Sigmoid colon (tissue), 7 donors: ENCODE results near the gene GNGT2. TPM values are rescaled to one million over a fixed set of nuclear protein-coding genes. Genes with fewer than 3 reads are reported as not detected.

Experiments
- DNase-seq: peaks from one replicate; pipeline ENCODE4 v3.0.0-alpha.2; 2019
- H3K27ac ChIP-seq, 4 donors: fragments of 200-600 bp; sonication (generic); one replicate each; pipeline ENCODE4 v1.5.1; 2016 to 2019; ENCODE audit warnings: mild to moderate bottlenecking in 1 of 4
- H3K27me3 ChIP-seq, 3 donors: fragments of 200-600 bp; sonication (generic); one replicate each; pipeline ENCODE4 v1.5.1; 2019; ENCODE audit warnings: mild to moderate bottlenecking in 1 of 3
- H3K36me3 ChIP-seq, 4 donors: fragments of 200-600 bp; sonication (generic); one replicate each; pipeline ENCODE4 v1.5.1; 2016 to 2019
- H3K4me1 ChIP-seq, 4 donors: fragments of 200-600 bp; sonication (generic); one replicate each; pipeline ENCODE4 v1.5.1; 2017 to 2019
- H3K4me3 ChIP-seq, 4 donors: fragments of 200-600 bp; sonication (generic); one replicate each; pipeline ENCODE4 v1.5.1; 2017 to 2019; ENCODE audit warnings: mild to moderate bottlenecking in 2 of 4, moderate library complexity in 1 of 4
- H3K9me3 ChIP-seq, 4 donors: fragments of 200-600 bp in 3 of 4; sonication (generic) in 3 of 4; one replicate each; pipeline versions ENCODE4 v1.5.1 to v1.6.1; 2013 to 2019
- EP300 ChIP-seq, 4 donors: sonication (generic); formaldehyde crosslinking; IDR thresholded peaks; one replicate each; pipeline ENCODE4 v1.6.1; 2017; ENCODE audit warnings: antibody characterized with exemption in 4 of 4
- POLR2A ChIP-seq, 2 donors: fragments of 450-650 bp; IDR thresholded peaks; one replicate each; pipeline ENCODE4 v1.6.1; 2016; ENCODE audit warnings: antibody characterized with exemption in 2 of 2, mild to moderate bottlenecking in 2 of 2, moderate library complexity in 2 of 2
- POLR2AphosphoS5 ChIP-seq, 4 donors: sonication (generic); formaldehyde crosslinking; IDR thresholded peaks; one replicate each; pipeline ENCODE4 v1.6.1; 2017; ENCODE audit warnings: antibody characterized with exemption in 4 of 4
- WGBS, 2 donors: extraction: QIAGEN DNeasy Blood & Tissue Kit; methylation state at CpG; one replicate each; pipeline ENCODE4 v1.1.7; 2013; 5-methylcytosine and 5-hydroxymethylcytosine counted together
- intact Hi-C: fragments of 100-400 bp; cut with DNase I; formaldehyde crosslinking; loops from one replicate; pipeline ENCODE4 v1.15.1; 2023
- polyA plus RNA-seq, 3 donors: library from polyadenylated mRNA; stranded (reverse); fragments of 200-250 nt; gene quantifications; one replicate each; pipeline ENCODE4 v1.2.3, GENCODE V29; 2013
- total RNA-seq, 4 donors: library from RNA; depleted of rRNA; stranded (reverse); fragments of >200 nt; gene quantifications; one replicate each; pipeline ENCODE4 v1.1.0, GENCODE V29; 2016
- TF ChIP-seq, protein P1 (sequence below), 4 experiments: fragments of 450-650 bp in 3 of 4; fragments of 200-600 bp in 1 of 4; IDR thresholded peaks; one replicate each; pipeline ENCODE4 v1.5.1; 2016 to 2019; ENCODE audit warnings: antibody characterized with exemption in 4 of 4, mild to moderate bottlenecking in 3 of 4, moderate library complexity in 2 of 4
- donor health status: healthy with polysubstance abuse.
- donor health status: Bipolar disorder and iron deficiency.
- donor health status: healthy.

Gene GNGT2
- 1 to 10 TPM; 1.6 to 4.2 (median 3.5) TPM for total RNA-seq
- polyA plus RNA-seq, result 10 to 100 TPM in 1 of 3 donors, 1 to 10 TPM in 2; 6.6 to 11.0 (median 7.4) TPM

DNA sequence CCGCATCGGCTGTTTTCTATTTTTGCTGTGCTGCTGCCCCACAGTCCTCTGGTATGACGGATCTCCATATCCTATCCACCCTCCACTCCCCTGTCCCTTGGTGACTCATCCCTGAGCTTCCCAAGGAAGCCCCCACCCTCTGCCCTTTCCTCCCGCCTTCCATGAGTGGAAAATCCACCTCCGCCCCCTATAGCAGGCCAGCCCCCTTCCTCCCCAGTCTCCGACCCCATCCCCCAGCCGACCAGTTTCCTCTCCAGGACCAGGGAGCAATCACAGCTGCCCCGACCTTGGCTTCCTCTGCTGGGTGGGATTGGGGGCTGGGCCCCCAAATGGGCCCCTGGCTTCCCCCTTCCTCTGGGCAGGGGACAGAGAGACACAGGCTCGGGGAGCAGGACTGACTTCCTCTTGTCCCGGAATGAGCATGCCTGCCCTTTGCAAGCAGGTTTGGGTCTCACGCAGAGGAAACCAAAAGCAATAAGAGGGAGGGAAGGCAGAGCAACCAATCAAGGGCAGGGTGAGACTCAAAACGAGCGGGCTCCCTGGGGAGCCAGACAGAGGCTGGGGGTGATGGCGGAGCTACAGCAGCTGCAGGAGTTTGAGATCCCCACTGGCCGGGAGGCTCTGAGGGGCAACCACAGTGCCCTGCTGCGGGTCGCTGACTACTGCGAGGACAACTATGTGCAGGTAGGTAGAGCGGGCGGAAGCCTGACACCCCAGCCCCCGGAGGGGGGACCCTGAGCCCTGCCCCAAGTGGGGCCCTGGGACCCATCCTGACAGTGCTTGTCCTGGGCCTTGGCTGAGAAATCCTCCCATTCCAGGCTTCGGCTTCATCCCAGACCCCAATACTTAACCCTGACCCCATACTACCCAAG is at the start of gene GNGT2, which contains the start of gene ABI3:
TSS of gene GNGT2 (minus strand) at position 417 of the 872 bp plus-strand sequence. CDS start 3,152 bp downstream, outside the sequence.
TSS of gene ABI3 (plus strand) at position 550 of the 872 bp plus-strand sequence. CDS start at position 568, 18 bp downstream.
- peak within 1 kb of the TSS; percentile 39 to 61 (median 57) for H3K27ac ChIP-seq
- TF ChIP-seq, protein P1, sequence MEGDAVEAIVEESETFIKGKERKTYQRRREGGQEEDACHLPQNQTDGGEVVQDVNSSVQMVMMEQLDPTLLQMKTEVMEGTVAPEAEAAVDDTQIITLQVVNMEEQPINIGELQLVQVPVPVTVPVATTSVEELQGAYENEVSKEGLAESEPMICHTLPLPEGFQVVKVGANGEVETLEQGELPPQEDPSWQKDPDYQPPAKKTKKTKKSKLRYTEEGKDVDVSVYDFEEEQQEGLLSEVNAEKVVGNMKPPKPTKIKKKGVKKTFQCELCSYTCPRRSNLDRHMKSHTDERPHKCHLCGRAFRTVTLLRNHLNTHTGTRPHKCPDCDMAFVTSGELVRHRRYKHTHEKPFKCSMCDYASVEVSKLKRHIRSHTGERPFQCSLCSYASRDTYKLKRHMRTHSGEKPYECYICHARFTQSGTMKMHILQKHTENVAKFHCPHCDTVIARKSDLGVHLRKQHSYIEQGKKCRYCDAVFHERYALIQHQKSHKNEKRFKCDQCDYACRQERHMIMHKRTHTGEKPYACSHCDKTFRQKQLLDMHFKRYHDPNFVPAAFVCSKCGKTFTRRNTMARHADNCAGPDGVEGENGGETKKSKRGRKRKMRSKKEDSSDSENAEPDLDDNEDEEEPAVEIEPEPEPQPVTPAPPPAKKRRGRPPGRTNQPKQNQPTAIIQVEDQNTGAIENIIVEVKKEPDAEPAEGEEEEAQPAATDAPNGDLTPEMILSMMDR (IDR thresholded peaks at IDR 0.05), result no peak
- peak in 3 of 4 donors; percentile 31 to 37 (median 34) for TF ChIP-seq POLR2AphosphoS5 (IDR thresholded peaks at IDR 0.05)
- WGBS, 2 donors, result 25 to 58% methylated on average over 22 of the region's 22 CpGs
- peak within 1 kb of the TSS in 3 of 4 donors; percentile 31 to 35 (median 31) for H3K4me3 ChIP-seq
- intact Hi-C loops, result no loop called here
- H3K36me3 ChIP-seq, result no peaks in the 10 kb centered on the region
- no peak for DNase-seq
- H3K9me3 ChIP-seq, result no peaks in the 10 kb centered on the region
- H3K4me1 ChIP-seq, result no peaks in the 10 kb centered on the region
- H3K27me3 ChIP-seq, result peaks cover 0 to 22% (median 0%) of the 10 kb centered on the region in 3 donors

DNA sequence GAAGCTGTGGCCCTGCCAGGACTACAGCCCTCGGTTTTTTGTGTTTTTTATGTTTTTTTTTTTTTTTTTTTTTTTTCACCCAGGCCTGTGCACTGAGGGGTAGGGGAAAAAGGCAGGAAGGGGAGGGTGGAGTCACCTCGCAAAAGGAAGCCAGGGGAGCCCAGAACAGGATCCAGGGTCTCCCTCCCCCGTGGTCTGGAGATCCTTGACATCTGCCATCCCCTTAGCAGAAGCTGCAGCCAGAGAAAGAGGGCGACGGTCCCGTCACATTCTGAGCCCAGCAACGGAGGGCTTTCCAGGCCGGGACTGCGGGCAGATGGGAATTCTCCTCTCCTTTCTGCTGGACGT is 49.3 kb upstream of the GNGT2 start:
- no peak for TF ChIP-seq POLR2A (IDR thresholded peaks at IDR 0.05)
- H3K4me3 ChIP-seq, result peak overlapping the region; percentile 36 to 78 (median 56)
- peaks cover 0 to 15% (median 3%) of the 10 kb centered on the region in 4 donors for H3K4me1 ChIP-seq
- no peaks in the 10 kb centered on the region for H3K9me3 ChIP-seq
- no peak for DNase-seq
- intact Hi-C loops, result no loop called here
- peak overlapping the region; percentile 44 to 76 (median 64) for H3K27ac ChIP-seq
- H3K36me3 ChIP-seq, result no peaks in the 10 kb centered on the region
- no peaks in the 10 kb centered on the region for H3K27me3 ChIP-seq
- 13 to 14% methylated on average over 10 of the region's 10 CpGs for WGBS, 2 donors

DNA sequence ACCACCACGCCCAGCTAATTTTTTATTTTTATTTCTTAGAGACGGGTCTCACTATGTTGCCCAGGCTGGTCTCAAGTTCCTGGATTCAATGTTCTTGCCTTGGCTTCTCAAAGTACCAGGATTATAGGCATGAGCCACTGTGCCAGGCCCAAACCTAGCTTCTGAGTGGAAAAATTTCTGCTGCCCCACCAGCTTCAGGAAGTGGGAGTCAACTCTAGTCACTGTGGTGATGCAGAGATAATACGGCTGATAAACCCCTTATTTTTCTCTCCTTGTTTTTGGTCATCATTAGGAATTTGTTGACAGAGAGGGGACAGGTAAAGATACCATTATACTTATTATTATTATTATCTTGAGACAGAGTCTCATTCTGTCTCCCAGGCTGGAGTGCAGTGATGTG is 48.0 kb upstream of the GNGT2 start:
- no peak overlapping the region for H3K4me3 ChIP-seq
- DNase-seq, result no peak
- no peaks in the 10 kb centered on the region for H3K36me3 ChIP-seq
- TF ChIP-seq, protein P1 (IDR thresholded peaks at IDR 0.05), result no peak
- no peak for TF ChIP-seq EP300 (IDR thresholded peaks at IDR 0.05)
- no peak for TF ChIP-seq POLR2A (IDR thresholded peaks at IDR 0.05)
- intact Hi-C loops, result no loop called here
- H3K27me3 ChIP-seq, result no peaks in the 10 kb centered on the region
- H3K9me3 ChIP-seq, result no peaks in the 10 kb centered on the region
- H3K4me1 ChIP-seq, result peaks cover 0 to 15% (median 3%) of the 10 kb centered on the region in 4 donors
- H3K27ac ChIP-seq, result no peak overlapping the region
- WGBS, 2 donors, result 87 to 88% methylated on average over 3 of the region's 3 CpGs

DNA sequence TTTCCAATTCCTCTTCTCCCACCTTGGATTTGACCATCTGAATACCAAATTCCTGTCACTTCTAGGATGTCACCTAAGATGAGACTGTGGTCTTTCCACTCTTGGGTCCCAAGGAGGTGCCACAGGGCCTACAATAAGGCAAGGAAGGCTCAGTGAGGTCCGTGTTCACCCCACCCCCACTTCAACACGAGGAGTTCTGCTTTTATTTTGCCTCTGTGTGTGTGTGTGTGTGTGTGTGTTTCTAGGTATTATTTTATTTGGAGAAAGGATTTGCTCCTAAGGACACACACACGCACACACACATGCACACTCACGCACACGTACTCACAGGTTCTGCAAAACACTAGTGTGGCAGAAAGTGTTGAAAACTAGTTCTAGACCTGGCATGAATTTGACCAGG is 44.8 kb upstream of the GNGT2 start:
- intact Hi-C loops, result no loop called here
- no peak overlapping the region for H3K4me3 ChIP-seq
- no peak overlapping the region for H3K27ac ChIP-seq
- TF ChIP-seq POLR2A (IDR thresholded peaks at IDR 0.05) (no peak), POLR2AphosphoS5 (IDR thresholded peaks at IDR 0.05) (no peak), EP300 (IDR thresholded peaks at IDR 0.05) (no peak)
- TF ChIP-seq, protein P1 (IDR thresholded peaks at IDR 0.05), result no peak
- no peaks in the 10 kb centered on the region for H3K36me3 ChIP-seq
- no peak for DNase-seq
- H3K9me3 ChIP-seq, result no peaks in the 10 kb centered on the region
- H3K27me3 ChIP-seq, result no peaks in the 10 kb centered on the region
- 67 to 76% methylated on average over 5 of the region's 5 CpGs for WGBS, 2 donors
- H3K4me1 ChIP-seq, result peaks cover 0 to 6% (median 0%) of the 10 kb centered on the region in 4 donors

DNA sequence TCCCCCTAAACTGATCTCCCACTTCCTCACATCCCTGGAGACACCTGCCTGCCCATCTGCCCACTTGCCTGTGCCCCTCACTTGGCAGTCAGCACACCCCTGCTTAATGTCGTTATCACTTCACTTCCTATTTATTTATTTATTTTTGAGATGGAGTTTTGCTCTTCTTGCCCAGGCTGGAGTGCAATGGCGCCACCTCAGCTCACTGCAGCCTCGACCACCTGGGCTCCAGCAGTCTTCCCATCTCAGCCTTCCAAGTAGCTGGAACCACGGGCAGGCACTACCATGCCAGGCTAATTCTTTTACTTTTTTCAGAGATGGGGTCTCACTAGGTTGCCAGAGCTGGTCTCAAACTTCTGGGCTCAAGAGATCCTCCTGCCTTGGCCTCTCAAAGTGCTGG is 43.7 kb upstream of the GNGT2 start:
- WGBS, 2 donors, result 65 to 76% methylated on average over 4 of the region's 4 CpGs

More for the DNA sequence above, 43.7 kb upstream of the GNGT2 start:
- no peak overlapping the region for H3K27ac ChIP-seq
- intact Hi-C loops, result no loop called here
- H3K27me3 ChIP-seq, result peaks cover 0 to 5% (median 5%) of the 10 kb centered on the region in 3 donors
- TF ChIP-seq POLR2A (IDR thresholded peaks at IDR 0.05), result no peak
- TF ChIP-seq POLR2AphosphoS5 (IDR thresholded peaks at IDR 0.05), result no peak
- TF ChIP-seq, protein P1 (IDR thresholded peaks at IDR 0.05), result no peak
- TF ChIP-seq EP300 (IDR thresholded peaks at IDR 0.05), result no peak
- no peaks in the 10 kb centered on the region for H3K9me3 ChIP-seq
- H3K4me1 ChIP-seq, result no peaks in the 10 kb centered on the region
- no peak for DNase-seq
- no peaks in the 10 kb centered on the region for H3K36me3 ChIP-seq
- H3K4me3 ChIP-seq, result no peak overlapping the region
